Pancreas (tissue), 10 donors: ENCODE results near the gene CHCHD5. TPM values are rescaled to one million over a fixed set of nuclear protein-coding genes. Genes with fewer than 3 reads are reported as not detected.
"Not testable (repeated sequence)": the region's sequence is repeated elsewhere in the genome, so short reads cannot be mapped to it uniquely, and the experiment has no call there.

Experiments used
- ATAC-seq, 4 donors: fragments of 200-7000 bp; cut with Tn5 transposase; one replicate each; pipeline versions ENCODE4 v1.8.0 to v1.9.1; 2020; ENCODE audit warnings: mild to moderate bottlenecking in 4 of 4, moderate library complexity in 4 of 4
- DNase-seq, 6 donors: peaks; one replicate each; pipeline ENCODE4 v3.0.0-alpha.2; 2020
- FAIRE-seq: peaks from 2 replicates; lab custom pipeline; 2012; peaks lifted over from hg19 to GRCh38; lab: Jason Lieb, UNC
- H3K27ac ChIP-seq, 4 donors: fragments of 200-600 bp; sonication (generic); 1 replicate in 3 of 4; 2 replicates in 1 of 4; pipeline versions ENCODE4 v1.5.0 to v1.8.0; 2020
- H3K27me3 ChIP-seq, 4 donors: fragments of 200-600 bp; one replicate each; pipeline ENCODE4 v1.8.0; 2021
- H3K36me3 ChIP-seq, 3 donors: fragments of 200-600 bp; sonication (generic) in 1 of 3; one replicate each; pipeline versions ENCODE4 v1.5.0 to v1.8.0; 2020 to 2021
- H3K4me1 ChIP-seq, 3 donors: fragments of 200-600 bp; one replicate each; pipeline ENCODE4 v1.8.0; 2021
- H3K4me3 ChIP-seq, 4 donors: fragments of 200-600 bp; sonication (generic) in 2 of 4; one replicate each; pipeline versions ENCODE4 v1.5.0 to v1.8.0; 2020 to 2021
- H3K9me3 ChIP-seq, 4 donors: fragments of 200-600 bp; one replicate each; pipeline ENCODE4 v1.8.0; 2021
- WGBS, 2 donors: extraction: QIAGEN DNeasy Blood & Tissue Kit; methylation state at CpG; one replicate each; pipeline ENCODE4 v1.1.7; 2013; 5-methylcytosine and 5-hydroxymethylcytosine counted together
- intact Hi-C, 3 donors: fragments of 100-400 bp; cut with DNase I; formaldehyde crosslinking; loops; one replicate each; pipeline versions ENCODE4 v1.11.1 to v1.14.2; 2022
- polyA plus RNA-seq, 2 donors: library from polyadenylated mRNA; stranded (reverse); fragments of 200-250 nt; gene quantifications; one replicate each; pipeline ENCODE4 v1.2.3, GENCODE V29; 2013
- total RNA-seq, 6 donors: library from RNA; stranded (reverse); fragmentation: NEBNext Ultra II Directional in 4 of 6; extraction: Animal tissue kit (Norgen Biotek cat#: 25700) in 4 of 6; gene quantifications; one replicate each; pipeline versions ENCODE4 v1.2.1 to v1.2.4, GENCODE V29; 2021 to 2023
- TF ChIP-seq, protein P1 (sequence below), 4 donors: fragments of 200-600 bp; sonication (generic) in 3 of 4; IDR thresholded peaks; one replicate each; pipeline versions ENCODE4 v1.5.0 to v1.8.0; 2021; ENCODE audit warnings: antibody characterized with exemption in 4 of 4
- donor health status: healthy with polysubstance abuse.
- donor health status: DM: no; HTN: no; CAD: no; lungs with moderate emphysema.
- donor health status: DM: no; HTN: no; CAD: no.
- donor health status: control.
- donor health status: control.
- donor health status: Bipolar disorder and iron deficiency.
- donor health status: DM: yes; HTN: yes; CAD: no.
- donor health status: DM: no; HTN: no; CAD: no.
- donor health status: DM: no; HTN: no; CAD: no.
- donor health status: DM: yes; HTN: yes; CAD: no.

CHCHD5 gene
- total RNA-seq (10 to 100 TPM; 17.2 to 36.4 (median 26.4) TPM), polyA plus RNA-seq (10 to 100 TPM; 29.8 to 30.1 TPM)

DNA sequence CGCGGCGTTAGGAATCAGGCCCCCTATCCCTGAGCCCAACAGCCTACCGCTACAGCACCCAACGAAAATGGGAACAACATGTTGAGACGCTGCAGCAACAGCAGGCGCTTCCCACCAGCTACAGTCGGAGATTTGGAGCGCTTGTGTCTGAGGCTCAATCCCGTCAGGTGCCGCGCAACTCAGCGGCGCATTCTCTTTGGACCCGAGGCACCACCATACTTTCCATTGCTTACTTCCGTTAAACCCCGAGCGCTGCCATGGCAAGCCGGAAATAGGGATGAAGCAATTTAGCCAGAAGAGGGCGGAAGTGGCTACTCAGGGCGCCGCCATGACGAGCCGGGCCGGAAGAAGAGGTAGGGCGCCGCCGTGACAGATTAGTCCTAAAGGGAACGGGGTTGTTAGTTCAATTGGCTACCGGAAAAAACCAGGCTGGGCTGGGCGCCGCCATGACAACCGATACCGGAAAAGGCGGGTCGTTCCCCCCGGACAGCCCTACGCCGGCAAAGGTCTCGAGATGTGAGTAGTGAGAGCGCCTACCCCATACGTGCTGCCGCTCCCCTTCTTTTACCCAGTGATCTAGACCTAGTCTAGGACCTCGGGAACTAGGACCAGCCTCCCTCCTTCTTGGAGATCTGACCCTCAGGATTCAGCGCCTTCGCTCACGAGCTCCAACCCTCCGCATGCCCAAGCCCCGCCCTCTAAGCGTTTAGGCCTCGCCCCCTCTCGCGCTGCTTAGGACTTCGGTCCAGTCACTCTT lies at the start of gene CHCHD5:
TSS of gene CHCHD5 (plus strand) at position 476 of the 757 bp plus-strand sequence. CDS start at position 515, 39 bp downstream.
- intact Hi-C loops, result loop anchor here in 1 of 3 donors (10.0 kb wide), 1 partner anchor 100 kb away; the partner anchor contains the start of gene TTL
- no peaks in the 10 kb centered on the region for H3K36me3 ChIP-seq
- WGBS, 2 donors, result 0% methylated on average over 54 of the region's 54 CpGs
- H3K4me1 ChIP-seq, result peaks cover 28 to 36% (median 32%) of the 10 kb centered on the region in 3 donors
- H3K9me3 ChIP-seq, result no peaks in the 10 kb centered on the region
- TF ChIP-seq, protein P1, sequence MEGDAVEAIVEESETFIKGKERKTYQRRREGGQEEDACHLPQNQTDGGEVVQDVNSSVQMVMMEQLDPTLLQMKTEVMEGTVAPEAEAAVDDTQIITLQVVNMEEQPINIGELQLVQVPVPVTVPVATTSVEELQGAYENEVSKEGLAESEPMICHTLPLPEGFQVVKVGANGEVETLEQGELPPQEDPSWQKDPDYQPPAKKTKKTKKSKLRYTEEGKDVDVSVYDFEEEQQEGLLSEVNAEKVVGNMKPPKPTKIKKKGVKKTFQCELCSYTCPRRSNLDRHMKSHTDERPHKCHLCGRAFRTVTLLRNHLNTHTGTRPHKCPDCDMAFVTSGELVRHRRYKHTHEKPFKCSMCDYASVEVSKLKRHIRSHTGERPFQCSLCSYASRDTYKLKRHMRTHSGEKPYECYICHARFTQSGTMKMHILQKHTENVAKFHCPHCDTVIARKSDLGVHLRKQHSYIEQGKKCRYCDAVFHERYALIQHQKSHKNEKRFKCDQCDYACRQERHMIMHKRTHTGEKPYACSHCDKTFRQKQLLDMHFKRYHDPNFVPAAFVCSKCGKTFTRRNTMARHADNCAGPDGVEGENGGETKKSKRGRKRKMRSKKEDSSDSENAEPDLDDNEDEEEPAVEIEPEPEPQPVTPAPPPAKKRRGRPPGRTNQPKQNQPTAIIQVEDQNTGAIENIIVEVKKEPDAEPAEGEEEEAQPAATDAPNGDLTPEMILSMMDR (IDR thresholded peaks at IDR 0.05), result peak in 1 of 4 donors; percentile 5
- ATAC-seq (peak; percentile 74 to 89 (median 80)), FAIRE-seq (peak; percentile 47), DNase-seq (peak; percentile 90 to 97 (median 94))
- no peaks in the 10 kb centered on the region for H3K27me3 ChIP-seq
- peak within 1 kb of the TSS; percentile 16 to 75 (median 43) for H3K4me3 ChIP-seq
- peak within 1 kb of the TSS; percentile 85 to 97 (median 96) for H3K27ac ChIP-seq

DNA sequence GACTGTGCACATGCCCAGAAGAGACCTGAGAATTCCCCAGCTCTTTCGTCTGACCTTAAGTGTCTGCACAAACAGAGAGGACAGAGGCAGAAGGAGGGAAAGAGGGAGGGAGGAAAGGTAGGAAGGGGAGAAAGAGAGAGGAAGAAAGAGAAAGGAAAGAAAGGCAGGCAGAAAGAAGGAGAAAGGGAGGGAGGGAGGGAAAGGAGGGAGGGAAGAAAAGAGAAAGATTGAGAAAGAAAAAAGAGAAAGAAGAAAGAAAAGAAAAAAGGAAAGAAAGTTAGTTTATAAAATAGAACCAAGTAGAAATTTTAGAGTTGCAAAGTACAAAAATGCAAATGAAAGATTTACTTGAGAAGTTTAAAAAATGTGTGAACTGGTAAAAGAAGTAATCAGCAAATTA lies 49.6 kb upstream of the CHCHD5 start:
- TF ChIP-seq, protein P1 (IDR thresholded peaks at IDR 0.05), result no peak
- H3K4me3 ChIP-seq, result no peak overlapping the region
- DNase-seq (no peak), ATAC-seq (no peak), FAIRE-seq (no peak)
- intact Hi-C loops, result no loop called here
- no peak overlapping the region for H3K27ac ChIP-seq
- no peaks in the 10 kb centered on the region for H3K36me3 ChIP-seq
- no peaks in the 10 kb centered on the region for H3K4me1 ChIP-seq
- H3K9me3 ChIP-seq, result no peaks in the 10 kb centered on the region
- 75 to 88% methylated on average over 1 of the region's 1 CpG for WGBS, 2 donors
- H3K27me3 ChIP-seq, result no peaks in the 10 kb centered on the region

GRCh38 chr2:112536665-112537064 lies 47.7 kb upstream of the CHCHD5 start:
- DNase-seq, H3K4me3 ChIP-seq, H3K27me3 ChIP-seq, H3K9me3 ChIP-seq, FAIRE-seq, H3K4me1 ChIP-seq, H3K27ac ChIP-seq, H3K36me3 ChIP-seq, intact Hi-C loops, ATAC-seq: not testable (repeated sequence)

GRCh38 chr2:112539306-112539705 lies 45.1 kb upstream of the CHCHD5 start:
- no peak for DNase-seq
- Histone ChIP-seq H3K9me3 (no peaks in the 10 kb centered on the region), H3K4me1 (peaks cover 0 to 13% (median 7%) of the 10 kb centered on the region in 3 donors), H3K27me3 (no peaks in the 10 kb centered on the region), H3K27ac (no peak overlapping the region), H3K36me3 (no peaks in the 10 kb centered on the region), H3K4me3 (no peak overlapping the region)
- no peak for FAIRE-seq
- TF ChIP-seq, protein P1 (IDR thresholded peaks at IDR 0.05), result no peak
- intact Hi-C loops, result no loop called here
- ATAC-seq, result no peak
- 47 to 54% methylated on average over 2 of the region's 2 CpGs for WGBS, 2 donors

DNA sequence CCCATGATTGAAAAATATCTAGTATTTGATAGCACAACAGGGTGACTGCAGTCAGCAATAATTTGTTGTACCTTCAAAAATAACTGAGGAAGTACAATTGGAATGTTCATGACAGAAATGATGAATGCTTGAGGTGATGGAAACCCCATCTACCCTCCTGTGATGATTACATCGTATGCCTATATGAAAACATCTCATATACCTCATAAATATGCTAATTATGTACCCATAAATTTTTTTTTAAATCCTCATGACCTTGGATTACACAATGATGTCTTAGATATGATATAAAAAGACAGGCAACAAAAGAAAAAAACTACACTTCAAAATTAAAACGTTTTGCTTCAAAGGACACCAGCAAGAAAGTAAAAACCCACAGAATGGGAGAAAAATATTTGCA lies 43.5 kb upstream of the CHCHD5 start:
- Histone ChIP-seq H3K27me3 (no peaks in the 10 kb centered on the region), H3K27ac (no peak overlapping the region), H3K4me1 (peaks cover 0 to 15% (median 7%) of the 10 kb centered on the region in 3 donors), H3K36me3 (no peaks in the 10 kb centered on the region), H3K4me3 (no peak overlapping the region), H3K9me3 (no peaks in the 10 kb centered on the region)
- FAIRE-seq (no peak), DNase-seq (no peak), ATAC-seq (no peak)
- intact Hi-C loops, result no loop called here
- WGBS, 2 donors, result 52% methylated on average over 2 of the region's 2 CpGs
- TF ChIP-seq, protein P1 (IDR thresholded peaks at IDR 0.05), result no peak
